SK-N-MC (cell line): ENCODE data around the gene PNPLA1.

Source experiments
- EZH2 ChIP-seq: fragments of 200-600 bp; sonication (generic); IDR thresholded peaks from one replicate; pipeline ENCODE4 v1.6.1; 2017; ENCODE audit warnings: antibody characterized with exemption
- POLR2AphosphoS5 ChIP-seq: IDR thresholded peaks from 2 replicates; pipeline ENCODE4 v1.6.1; 2012; ENCODE audit warnings: mild to moderate bottlenecking, low read depth, low read length, borderline replicate concordance

DNA sequence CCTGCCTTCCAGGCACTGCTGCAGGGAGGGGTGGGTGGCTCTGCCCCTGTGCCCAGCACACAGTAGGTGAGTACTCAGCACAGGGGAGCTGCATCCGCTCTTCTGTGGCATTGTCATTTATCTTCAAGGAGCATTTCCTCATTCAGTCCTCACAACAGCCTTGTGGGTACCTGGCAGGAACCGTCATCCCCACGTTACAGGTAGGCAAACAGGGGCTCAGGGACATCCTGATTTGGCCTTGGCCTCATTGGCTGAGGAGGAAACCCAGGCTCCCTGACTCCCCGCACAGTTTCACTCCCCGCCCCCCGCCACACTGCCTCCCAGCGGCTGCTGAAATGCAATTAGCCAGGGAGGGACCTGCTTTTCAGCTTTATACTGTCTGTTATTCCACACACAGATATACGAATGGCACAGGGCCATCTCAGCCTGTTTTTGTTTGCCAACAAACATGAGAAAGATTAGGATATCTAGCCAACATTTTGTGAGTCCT, 24.2 kb upstream of the PNPLA1 start:
- TF ChIP-seq POLR2AphosphoS5 (no peak), EZH2 (no peak)
